Tibial artery (tissue), 4 donors: ENCODE data around the gene DUSP3.

Experiments
- DNase-seq, 2 donors: peaks; one replicate each; pipeline ENCODE4 v3.0.0-alpha.2; 2019
- H3K27ac ChIP-seq, 2 donors: fragments of 200-600 bp; sonication (generic) in 1 of 2; 1 replicate in 1 of 2; 2 replicates in 1 of 2; pipeline ENCODE4 v1.5.1; 2018 to 2019; ENCODE audit warnings: mild to moderate bottlenecking in 1 of 2
- H3K27me3 ChIP-seq, 2 donors: fragments of 200-600 bp; sonication (generic) in 1 of 2; one replicate each; pipeline versions ENCODE4 v1.5.1 to v1.6.0; 2016 to 2019
- H3K36me3 ChIP-seq, 3 donors: fragments of 200-600 bp; sonication (generic) in 2 of 3; one replicate each; pipeline ENCODE4 v1.5.1; 2016 to 2019; ENCODE audit warnings: mild to moderate bottlenecking in 2 of 3
- H3K4me1 ChIP-seq, 4 donors: fragments of 200-600 bp; sonication (generic) in 2 of 4; 1 replicate in 3 of 4; 2 replicates in 1 of 4; pipeline ENCODE4 v1.5.1; 2016 to 2019
- H3K4me3 ChIP-seq, 2 donors: fragments of 200-600 bp; sonication (generic) in 1 of 2; 1 replicate in 1 of 2; 2 replicates in 1 of 2; pipeline ENCODE4 v1.5.1; 2018 to 2019; ENCODE audit warnings: mild to moderate bottlenecking in 2 of 2
- H3K9me3 ChIP-seq, 3 donors: fragments of 200-600 bp; sonication (generic) in 1 of 3; one replicate each; pipeline ENCODE4 v1.5.1; 2016 to 2019
- CTCF ChIP-seq, 2 experiments: fragments of 200-600 bp in 1 of 2; fragments of 450-650 bp in 1 of 2; IDR thresholded peaks; one replicate each; pipeline ENCODE4 v1.5.1; 2017 to 2019; ENCODE audit warnings: antibody characterized with exemption in 2 of 2, mild to moderate bottlenecking in 1 of 2, moderate library complexity in 1 of 2
- intact Hi-C: fragments of 100-400 bp; cut with DNase I; formaldehyde crosslinking; loops from one replicate; pipeline ENCODE4 v1.15.0; 2023; ENCODE audit warnings: low total_unique reads

Gene DUSP3

GRCh38 chr17:43780135-43780534 is 1.4 kb upstream of the DUSP3 start, which contains the start of gene CFAP97D1:
Gene CFAP97D1, plus strand, starts transcription at chr17:43780435. Its CDS starts 28 bp downstream, at chr17:43780463.
- H3K4me3 ChIP-seq: peak within 1 kb of the TSS; percentile 75 to 94
- H3K4me1 ChIP-seq: peaks cover 0 to 35% (median 25%) of the 10 kb centered on the region in 4 donors
- TF ChIP-seq CTCF (IDR thresholded peaks at IDR 0.05): no peak
- intact Hi-C loops: loop anchor here (10.0 kb wide), 1 partner anchor 55 kb away; the partner anchor contains the start of gene MPP3
- H3K27ac ChIP-seq: peak within 1 kb of the TSS; percentile 97 to 100
- H3K36me3 ChIP-seq: peaks cover 2 to 8% (median 7%) of the 10 kb centered on the region in 3 donors
- H3K27me3 ChIP-seq: peaks cover 0 to 4% of the 10 kb centered on the region in 2 donors
- H3K9me3 ChIP-seq: no peaks in the 10 kb centered on the region
- DNase-seq: no peak

- Histone ChIP-seq H3K27me3 (peaks cover 0 to 4% of the 10 kb centered on the region in 2 donors), H3K36me3 (peaks cover 6 to 15% (median 14%) of the 10 kb centered on the region in 3 donors), H3K4me1 (peaks cover 0 to 37% (median 25%) of the 10 kb centered on the region in 4 donors), H3K4me3 (peak overlapping the region; percentile 75 to 94), H3K27ac (peak overlapping the region; percentile 97 to 100), H3K9me3 (no peaks in the 10 kb centered on the region)
- TF ChIP-seq CTCF (IDR thresholded peaks at IDR 0.05): no peak
- DNase-seq: peak in 1 of 2 donors; percentile 48
- intact Hi-C loops: loop anchor here (10.0 kb wide), 1 partner anchor 55 kb away; the partner anchor contains the start of gene MPP3
Measured at GRCh38 chr17:43779145-43780125, 658 bp upstream of the DUSP3 start.

- Histone ChIP-seq H3K36me3 (peaks cover 49 to 64% (median 61%) of the 10 kb centered on the region in 3 donors), H3K9me3 (no peaks in the 10 kb centered on the region), H3K27ac (peak overlapping the region; percentile 56 to 100), H3K4me3 (no peak overlapping the region), H3K4me1 (peaks cover 0 to 56% (median 32%) of the 10 kb centered on the region in 4 donors), H3K27me3 (no peaks in the 10 kb centered on the region)
- no peak for TF ChIP-seq CTCF (IDR thresholded peaks at IDR 0.05)
- intact Hi-C loops: no loop called here
- no peak for DNase-seq
Measured at GRCh38 chr17:43774304-43775250, 4.2 kb downstream of the DUSP3 start.

DNA sequence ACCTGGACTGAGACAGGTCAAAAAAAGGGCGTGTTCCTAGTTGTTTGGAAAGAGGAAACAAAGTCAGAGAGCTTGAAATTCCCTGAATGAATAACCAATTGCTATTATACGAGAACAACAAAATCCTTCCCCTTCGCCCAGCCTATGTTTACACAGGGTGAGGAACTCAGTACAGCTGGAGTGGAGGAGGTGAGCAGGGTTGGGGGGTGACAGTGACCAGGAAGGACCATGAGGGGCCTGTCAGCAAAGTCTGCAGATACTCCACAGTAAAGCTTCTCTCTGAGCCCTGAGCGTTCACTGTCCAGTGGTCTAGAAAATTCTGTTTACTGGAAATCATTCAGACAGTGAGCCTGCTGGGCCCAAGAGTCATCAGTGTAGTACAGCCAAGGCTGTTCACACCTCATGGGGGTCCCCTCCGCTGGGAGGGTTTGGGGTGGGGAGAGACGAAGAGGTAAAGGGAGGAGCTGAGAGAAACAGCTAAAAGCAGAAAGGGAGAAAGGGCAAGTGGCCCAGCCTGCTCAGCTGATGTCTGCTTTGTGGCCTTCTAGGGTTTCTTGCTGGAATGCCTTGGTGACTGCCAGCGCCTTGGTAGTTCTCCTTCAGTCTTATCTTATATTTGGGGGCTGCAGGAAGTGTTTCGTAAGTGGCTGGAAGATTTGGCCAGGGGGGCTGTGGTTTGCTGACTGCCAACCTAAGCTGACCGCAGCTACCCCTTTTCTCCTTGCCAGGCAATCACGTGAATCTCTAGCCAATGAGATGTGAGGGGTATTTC is 5.7 kb downstream of the DUSP3 start:
- Histone ChIP-seq H3K9me3 (no peaks in the 10 kb centered on the region), H3K27me3 (no peaks in the 10 kb centered on the region), H3K27ac (peak overlapping the region; percentile 56), H3K4me1 (peaks cover 0 to 51% (median 29%) of the 10 kb centered on the region in 4 donors), H3K36me3 (peaks cover 60 to 79% (median 76%) of the 10 kb centered on the region in 3 donors), H3K4me3 (no peak overlapping the region)
- peak; percentile 61 to 82 for DNase-seq
- TF ChIP-seq CTCF (IDR thresholded peaks at IDR 0.05): no peak
- intact Hi-C loops: no loop called here
